Neural cell (in vitro differentiated cells): ENCODE measurements around the gene RAC2.

ENCODE experiments used
- EP300 ChIP-seq: fragments of 450-650 bp; conservative IDR thresholded peaks from 2 replicates; pipeline ENCODE4 v1.6.1; 2014; ENCODE audit warnings: antibody characterized with exemption, mild to moderate bottlenecking, moderate library complexity; ENCODE audit not compliant: poor library complexity, severe bottlenecking
- EZH2 ChIP-seq: fragments of 200-600, 300-800 bp; shearing (Covaris generic), sonication (generic); IDR thresholded peaks from 2 replicates; pipeline ENCODE4 v1.6.1; 2014; ENCODE audit warnings: antibody characterized with exemption, low read length, borderline replicate concordance, mild to moderate bottlenecking; ENCODE audit not compliant: insufficient read depth, poor library complexity, severe bottlenecking
- POLR2AphosphoS5 ChIP-seq: IDR thresholded peaks from 2 replicates; pipeline ENCODE4 v1.6.1; 2012
- RAD21 ChIP-seq: fragments of 450-650 bp; conservative IDR thresholded peaks from 2 replicates; pipeline ENCODE4 v1.6.1; 2014; ENCODE audit warnings: antibody characterized with exemption, mild to moderate bottlenecking, moderate library complexity
- REST ChIP-seq: IDR thresholded peaks from 2 replicates; pipeline ENCODE4 v1.6.1; 2012; ENCODE audit warnings: borderline replicate concordance
- TAF1 ChIP-seq: IDR thresholded peaks from 2 replicates; pipeline ENCODE4 v1.6.1; 2012; ENCODE audit warnings: low read depth
- TF ChIP-seq, protein P1 (sequence below): fragments of 450-650 bp; IDR thresholded peaks from 2 replicates; pipeline ENCODE4 v1.5.1; 2014; ENCODE audit warnings: antibody characterized with exemption, mild to moderate bottlenecking, moderate library complexity; ENCODE audit not compliant: poor library complexity, severe bottlenecking

DNA sequence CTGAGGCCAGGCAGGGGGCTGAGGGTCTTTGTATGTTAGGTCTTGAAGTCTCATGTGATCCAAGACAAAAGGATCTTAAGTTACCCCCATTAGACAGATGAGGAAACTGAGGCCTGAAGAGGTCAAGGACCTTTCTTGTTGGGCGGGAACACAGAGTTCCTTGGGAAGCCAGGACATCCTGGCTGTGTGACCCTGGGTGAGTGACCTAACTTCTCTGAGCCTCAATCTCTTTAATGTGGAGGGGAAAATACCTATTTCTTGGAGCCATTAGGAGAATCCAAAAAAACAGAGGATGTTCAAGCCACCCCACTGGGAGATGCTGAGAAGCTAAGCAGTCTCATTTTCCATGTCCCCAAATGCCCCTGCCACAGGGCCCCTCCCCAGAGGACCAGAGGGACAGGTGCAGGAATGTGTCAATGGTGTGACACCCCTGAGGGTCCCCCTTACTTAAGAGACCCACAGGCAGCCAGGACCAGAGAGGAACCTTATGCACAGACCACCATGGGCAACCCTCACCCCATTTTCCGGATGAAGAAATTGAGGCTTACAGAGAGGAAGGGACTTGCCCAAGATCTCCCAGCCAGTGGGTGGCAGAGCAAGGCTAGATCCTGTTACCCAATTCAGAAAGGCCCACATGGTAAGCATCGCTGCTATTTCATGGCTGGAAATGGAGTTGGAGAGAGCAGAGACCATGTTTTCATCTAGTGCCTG, 8.0 kb downstream of the RAC2 start:
- TF ChIP-seq EZH2 (no peak), EP300 (no peak), RAD21 (no peak), TAF1 (no peak), POLR2AphosphoS5 (no peak), REST (no peak)
- TF ChIP-seq, protein P1, sequence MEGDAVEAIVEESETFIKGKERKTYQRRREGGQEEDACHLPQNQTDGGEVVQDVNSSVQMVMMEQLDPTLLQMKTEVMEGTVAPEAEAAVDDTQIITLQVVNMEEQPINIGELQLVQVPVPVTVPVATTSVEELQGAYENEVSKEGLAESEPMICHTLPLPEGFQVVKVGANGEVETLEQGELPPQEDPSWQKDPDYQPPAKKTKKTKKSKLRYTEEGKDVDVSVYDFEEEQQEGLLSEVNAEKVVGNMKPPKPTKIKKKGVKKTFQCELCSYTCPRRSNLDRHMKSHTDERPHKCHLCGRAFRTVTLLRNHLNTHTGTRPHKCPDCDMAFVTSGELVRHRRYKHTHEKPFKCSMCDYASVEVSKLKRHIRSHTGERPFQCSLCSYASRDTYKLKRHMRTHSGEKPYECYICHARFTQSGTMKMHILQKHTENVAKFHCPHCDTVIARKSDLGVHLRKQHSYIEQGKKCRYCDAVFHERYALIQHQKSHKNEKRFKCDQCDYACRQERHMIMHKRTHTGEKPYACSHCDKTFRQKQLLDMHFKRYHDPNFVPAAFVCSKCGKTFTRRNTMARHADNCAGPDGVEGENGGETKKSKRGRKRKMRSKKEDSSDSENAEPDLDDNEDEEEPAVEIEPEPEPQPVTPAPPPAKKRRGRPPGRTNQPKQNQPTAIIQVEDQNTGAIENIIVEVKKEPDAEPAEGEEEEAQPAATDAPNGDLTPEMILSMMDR = no peak
